Panc1 (cell line): ENCODE results near the gene ATE1. TPM values are rescaled to one million over a fixed set of nuclear protein-coding genes. Genes with fewer than 3 reads are reported as not detected.

Experiments
- ATAC-seq: fragments of 200-7000 bp; cut with Tn5 transposase; 2 replicates; pipeline ENCODE4 v1.9.1; 2020; ENCODE audit warnings: mild to moderate bottlenecking, moderate library complexity
- BruUV-seq: library from RNA; stranded (reverse); fragments of 400-500 nt; replicated peaks from 2 replicates; lab custom pipeline; 2021; lab: Mats Ljungman, UMichigan
- CTCF ChIA-PET: fragments of 300-600 bp; sonication (Branson Sonifier 250); formaldehyde crosslinking; loops from one replicate; lab custom pipeline; 2022; ENCODE audit warnings: antibody characterized with exemption; lab: Charles Lee
- POLR2A ChIA-PET: fragments of 300-600 bp; sonication (Branson Sonifier 250); formaldehyde crosslinking; loops from one replicate; lab custom pipeline; 2022; ENCODE audit warnings: antibody characterized with exemption; lab: Charles Lee
- DNase-seq: peaks from one replicate; pipeline ENCODE4 v3.0.0-alpha.2; 2010; ENCODE audit warnings: low read depth, low spot score
- H3K27ac ChIP-seq: 2 replicates; pipeline ENCODE4 v1.5.1; 2011; ENCODE audit warnings: mild to moderate bottlenecking, low read length, inconsistent platforms
- H3K27me3 ChIP-seq: fragments of 200-500 bp; sonication (Bioruptor generic); 2 replicates; pipeline ENCODE4 v1.6.0; 2014; ENCODE audit warnings: low read length, inconsistent platforms; ENCODE audit not compliant: control insufficient read depth, insufficient read depth
- H3K36me3 ChIP-seq: fragments of 200-500 bp; sonication (Bioruptor generic); 2 replicates; pipeline ENCODE4 v1.5.1; 2014; ENCODE audit warnings: inconsistent platforms, mild to moderate bottlenecking, low read length, moderate library complexity; ENCODE audit not compliant: control insufficient read depth, insufficient read depth
- H3K4me1 ChIP-seq: 2 replicates; pipeline ENCODE4 v1.5.1; 2011; ENCODE audit warnings: inconsistent platforms, mild to moderate bottlenecking, low read length, moderate library complexity; ENCODE audit not compliant: control insufficient read depth, insufficient read depth
- H3K4me3 ChIP-seq, 2 experiments: 2 replicates each; pipeline ENCODE4 v1.5.1; 2011 to 2012; ENCODE audit warnings: low read depth in 2 of 2, low read length in 2 of 2, mild to moderate bottlenecking in 2 of 2, inconsistent platforms in 1 of 2, moderate library complexity in 1 of 2
- H3K9me3 ChIP-seq: fragments of 200-500 bp; sonication (Bioruptor generic); 2 replicates; pipeline ENCODE4 v1.5.1; 2014; ENCODE audit warnings: low read depth, mild to moderate bottlenecking, inconsistent platforms, low read length, moderate library complexity; ENCODE audit not compliant: control insufficient read depth, insufficient read depth
- POLR2AphosphoS5 ChIP-seq: IDR thresholded peaks from 2 replicates; pipeline ENCODE4 v1.6.1; 2012; ENCODE audit warnings: mild to moderate bottlenecking, low read depth, low read length, moderate library complexity
- SIN3A ChIP-seq: IDR thresholded peaks from 2 replicates; pipeline ENCODE4 v1.6.1; 2012; ENCODE audit warnings: low read depth, mild to moderate bottlenecking, low read length, moderate library complexity, borderline replicate concordance; ENCODE audit not compliant: insufficient read depth
- TCF7L2 ChIP-seq: IDR thresholded peaks from 2 replicates; pipeline ENCODE4 v1.6.1; 2011; ENCODE audit warnings: mild to moderate bottlenecking, low read depth, low read length, inconsistent platforms
- in situ Hi-C: cut with HindIII; loops from 2 replicates; pipeline ENCODE4 v1.10.0; 2016; ENCODE audit warnings: low sequenced_read_pairs, low pct_unique_long_range_greater_than_20kb
- intact Hi-C: fragments of 100-400 bp; cut with micrococcal nuclease; formaldehyde crosslinking; loops from one replicate; pipeline ENCODE4 v1.10.0; 2022; ENCODE audit not compliant: unreplicated experiment
- total RNA-seq: library from RNA; stranded (reverse); gene quantifications from one replicate; pipeline ENCODE4 v1.2.1, GENCODE V29; 2021; ENCODE audit not compliant: unreplicated experiment
- TF ChIP-seq, protein P1 (sequence below): fragments of 450-650 bp; IDR thresholded peaks from 2 replicates; pipeline ENCODE4 v1.5.1; 2017; ENCODE audit warnings: mild to moderate bottlenecking
- TF ChIP-seq, protein P2 (sequence below), 2 experiments: IDR thresholded peaks; 2 replicates each; pipeline ENCODE4 v1.6.1; 2011 to 2012; ENCODE audit warnings: low read depth in 2 of 2, control low read depth in 1 of 2, low read length in 1 of 2, mild to moderate bottlenecking in 1 of 2, moderate library complexity in 1 of 2; ENCODE audit not compliant: insufficient read depth in 1 of 2

Gene ATE1
- total RNA-seq, 1 experiment from 2014 or later, result 45.5 TPM

GRCh38 chr10:121831237-121831636 lies 96.6 kb downstream of the ATE1 start:
- TF ChIP-seq, protein P1, sequence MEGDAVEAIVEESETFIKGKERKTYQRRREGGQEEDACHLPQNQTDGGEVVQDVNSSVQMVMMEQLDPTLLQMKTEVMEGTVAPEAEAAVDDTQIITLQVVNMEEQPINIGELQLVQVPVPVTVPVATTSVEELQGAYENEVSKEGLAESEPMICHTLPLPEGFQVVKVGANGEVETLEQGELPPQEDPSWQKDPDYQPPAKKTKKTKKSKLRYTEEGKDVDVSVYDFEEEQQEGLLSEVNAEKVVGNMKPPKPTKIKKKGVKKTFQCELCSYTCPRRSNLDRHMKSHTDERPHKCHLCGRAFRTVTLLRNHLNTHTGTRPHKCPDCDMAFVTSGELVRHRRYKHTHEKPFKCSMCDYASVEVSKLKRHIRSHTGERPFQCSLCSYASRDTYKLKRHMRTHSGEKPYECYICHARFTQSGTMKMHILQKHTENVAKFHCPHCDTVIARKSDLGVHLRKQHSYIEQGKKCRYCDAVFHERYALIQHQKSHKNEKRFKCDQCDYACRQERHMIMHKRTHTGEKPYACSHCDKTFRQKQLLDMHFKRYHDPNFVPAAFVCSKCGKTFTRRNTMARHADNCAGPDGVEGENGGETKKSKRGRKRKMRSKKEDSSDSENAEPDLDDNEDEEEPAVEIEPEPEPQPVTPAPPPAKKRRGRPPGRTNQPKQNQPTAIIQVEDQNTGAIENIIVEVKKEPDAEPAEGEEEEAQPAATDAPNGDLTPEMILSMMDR, result no peak
- TF ChIP-seq POLR2AphosphoS5 (no peak), TCF7L2 (no peak), SIN3A (no peak)
- TF ChIP-seq, protein P2, sequence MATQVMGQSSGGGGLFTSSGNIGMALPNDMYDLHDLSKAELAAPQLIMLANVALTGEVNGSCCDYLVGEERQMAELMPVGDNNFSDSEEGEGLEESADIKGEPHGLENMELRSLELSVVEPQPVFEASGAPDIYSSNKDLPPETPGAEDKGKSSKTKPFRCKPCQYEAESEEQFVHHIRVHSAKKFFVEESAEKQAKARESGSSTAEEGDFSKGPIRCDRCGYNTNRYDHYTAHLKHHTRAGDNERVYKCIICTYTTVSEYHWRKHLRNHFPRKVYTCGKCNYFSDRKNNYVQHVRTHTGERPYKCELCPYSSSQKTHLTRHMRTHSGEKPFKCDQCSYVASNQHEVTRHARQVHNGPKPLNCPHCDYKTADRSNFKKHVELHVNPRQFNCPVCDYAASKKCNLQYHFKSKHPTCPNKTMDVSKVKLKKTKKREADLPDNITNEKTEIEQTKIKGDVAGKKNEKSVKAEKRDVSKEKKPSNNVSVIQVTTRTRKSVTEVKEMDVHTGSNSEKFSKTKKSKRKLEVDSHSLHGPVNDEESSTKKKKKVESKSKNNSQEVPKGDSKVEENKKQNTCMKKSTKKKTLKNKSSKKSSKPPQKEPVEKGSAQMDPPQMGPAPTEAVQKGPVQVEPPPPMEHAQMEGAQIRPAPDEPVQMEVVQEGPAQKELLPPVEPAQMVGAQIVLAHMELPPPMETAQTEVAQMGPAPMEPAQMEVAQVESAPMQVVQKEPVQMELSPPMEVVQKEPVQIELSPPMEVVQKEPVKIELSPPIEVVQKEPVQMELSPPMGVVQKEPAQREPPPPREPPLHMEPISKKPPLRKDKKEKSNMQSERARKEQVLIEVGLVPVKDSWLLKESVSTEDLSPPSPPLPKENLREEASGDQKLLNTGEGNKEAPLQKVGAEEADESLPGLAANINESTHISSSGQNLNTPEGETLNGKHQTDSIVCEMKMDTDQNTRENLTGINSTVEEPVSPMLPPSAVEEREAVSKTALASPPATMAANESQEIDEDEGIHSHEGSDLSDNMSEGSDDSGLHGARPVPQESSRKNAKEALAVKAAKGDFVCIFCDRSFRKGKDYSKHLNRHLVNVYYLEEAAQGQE (IDR thresholded peaks at IDR 0.05; ENCODE audit: insufficient read depth in 1 of 2, low read depth in 2 of 2, low read length in 1 of 2), result no peak
- Histone ChIP-seq H3K27ac (no peak overlapping the region), H3K27me3 (no peaks in the 10 kb centered on the region), H3K9me3 (no peaks in the 10 kb centered on the region), H3K36me3 (0 out of 2 replicates have a peak, but pooled peaks cover 4% of the 10 kb centered on the region), H3K4me1 (no peaks in the 10 kb centered on the region), H3K4me3 (no peak overlapping the region)
- DNase-seq (no peak), ATAC-seq (no peak)
- ChIA-PET CTCF (no interaction called here), POLR2A (no interaction called here)
- intact Hi-C loops, result no loop called here
- in situ Hi-C loops, result no loop called here
- no TSS peak for BruUV-seq

- Histone ChIP-seq H3K36me3 (0 out of 2 replicates have a peak, but pooled peaks cover 4% of the 10 kb centered on the region), H3K9me3 (no peaks in the 10 kb centered on the region), H3K27me3 (no peaks in the 10 kb centered on the region), H3K27ac (no peak overlapping the region), H3K4me1 (no peaks in the 10 kb centered on the region), H3K4me3 (no peak overlapping the region)
- no peak for ATAC-seq
- ChIA-PET CTCF (no interaction called here), POLR2A (no interaction called here)
- no peak for DNase-seq
- intact Hi-C loops (no loop called here), in situ Hi-C loops (no loop called here)
- no TSS peak for BruUV-seq
- TF ChIP-seq, protein P2 (IDR thresholded peaks at IDR 0.05; ENCODE audit: insufficient read depth in 1 of 2, low read depth in 2 of 2, low read length in 1 of 2), result no peak
- TF ChIP-seq POLR2AphosphoS5 (no peak), SIN3A (no peak), TCF7L2 (no peak)
- TF ChIP-seq, protein P1, result no peak
Observed at GRCh38 chr10:121830101-121830500, 97.7 kb downstream of the ATE1 start.
